Left ventricle myocardium superior (tissue), 1 donor: Measurements from ENCODE around the gene ACP7. TPM values are rescaled to one million over a fixed set of nuclear protein-coding genes. Genes with fewer than 3 reads are reported as not detected.

Experiments used
- ATAC-seq: fragments of 200-7000 bp; cut with Tn5 transposase; one replicate; pipeline ENCODE4 v1.9.1; 2020; ENCODE audit warnings: mild to moderate bottlenecking, moderate library complexity
- DNase-seq: peaks from one replicate; pipeline ENCODE4 v3.0.0-alpha.2; 2020
- intact Hi-C: fragments of 100-400 bp; cut with micrococcal nuclease; formaldehyde crosslinking; loops from one replicate; pipeline ENCODE4 v1.11.0; 2022
- total RNA-seq: library from RNA; stranded (reverse); fragmentation: NEBNext Ultra II Directional; extraction: Animal tissue kit (Norgen Biotek cat#: 25700); gene quantifications from one replicate; pipeline ENCODE4 v1.2.1, GENCODE V29; 2021
- donor health status: DM: no; HTN: yes; CAD: no; lungs with severe emphysema.

Gene ACP7
- total RNA-seq, 1 donor from 2014 or later, result not detected

GRCh38 chr19:39126312-39127187 lies 42.4 kb downstream of the ACP7 start:
- DNase-seq (no peak), ATAC-seq (no peak)
- intact Hi-C loops, result no loop called here

- ATAC-seq (no peak), DNase-seq (no peak)
- intact Hi-C loops, result no loop called here
Observed at GRCh38 chr19:39127812-39128515, 43.8 kb downstream of the ACP7 start.

GRCh38 chr19:39128516-39129079 lies 44.4 kb downstream of the ACP7 start:
- no peak for ATAC-seq
- DNase-seq, result no peak
- intact Hi-C loops, result no loop called here

- DNase-seq, result no peak
- intact Hi-C loops, result no loop called here
- ATAC-seq, result no peak
Observed at GRCh38 chr19:39129116-39129515, 44.9 kb downstream of the ACP7 start.

- intact Hi-C loops, result no loop called here
- ATAC-seq (peak; percentile 8), DNase-seq (no peak)
Observed at GRCh38 chr19:39130337-39131254, 46.4 kb downstream of the ACP7 start.

DNA sequence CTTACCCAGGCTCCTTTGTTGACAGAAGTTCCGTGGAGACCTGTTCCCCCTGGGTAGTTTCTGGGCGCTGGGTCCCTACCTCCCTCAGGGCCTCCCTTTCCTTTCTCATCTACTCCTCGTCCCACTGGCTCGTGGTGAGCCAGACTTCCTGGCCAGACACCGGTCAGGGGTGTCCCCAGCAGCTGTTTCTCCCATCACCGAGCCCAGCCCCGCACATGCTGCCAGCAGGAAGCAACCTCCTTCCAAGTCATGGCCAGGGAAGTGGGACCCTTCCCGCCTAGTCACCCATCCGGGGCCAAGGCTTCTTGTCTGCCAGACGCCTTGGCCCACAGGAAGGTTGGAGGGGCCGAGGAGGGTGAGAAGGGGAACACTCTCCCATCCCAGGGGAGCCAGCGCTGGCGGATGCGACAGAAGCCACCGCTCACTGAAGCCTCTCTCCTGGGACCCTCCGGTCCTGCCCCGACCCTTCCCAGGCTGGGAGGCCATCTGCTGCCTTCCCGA lies 47.1 kb downstream of the ACP7 start:
- intact Hi-C loops, result no loop called here
- ATAC-seq, result peak; percentile 73
- peak; percentile 75 for DNase-seq

DNA sequence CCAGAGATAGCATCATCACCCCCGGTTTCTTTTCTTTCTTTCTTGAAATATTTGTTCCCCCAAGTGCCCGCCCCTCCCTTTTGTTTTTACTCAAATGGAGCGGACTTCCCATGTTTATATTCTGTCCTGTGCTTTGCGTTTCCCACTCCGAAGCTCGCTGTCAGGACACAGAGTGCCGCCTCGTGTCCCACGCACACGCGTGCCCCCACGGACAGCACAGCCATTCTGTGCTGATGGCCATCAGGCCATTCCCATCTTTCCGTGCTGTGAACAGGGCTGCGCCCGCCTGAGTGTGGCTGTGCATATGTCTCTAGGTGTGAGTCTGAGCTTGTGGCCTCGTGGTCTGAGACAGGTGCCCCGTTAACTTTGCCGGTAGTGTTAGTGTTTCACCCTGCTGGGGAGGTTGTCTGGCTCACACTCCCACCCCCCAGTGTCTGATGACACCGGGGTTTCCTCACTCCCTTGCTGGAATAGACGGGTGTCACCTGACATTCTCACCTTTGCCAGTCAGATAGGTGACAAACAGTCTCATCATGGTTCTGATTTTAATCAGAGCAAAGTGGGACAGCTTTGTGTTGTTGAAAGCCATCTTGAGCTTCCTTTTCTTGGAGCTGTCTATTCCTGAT lies 48.3 kb downstream of the ACP7 start:
- ATAC-seq, result no peak
- intact Hi-C loops, result no loop called here
- DNase-seq, result no peak

DNA sequence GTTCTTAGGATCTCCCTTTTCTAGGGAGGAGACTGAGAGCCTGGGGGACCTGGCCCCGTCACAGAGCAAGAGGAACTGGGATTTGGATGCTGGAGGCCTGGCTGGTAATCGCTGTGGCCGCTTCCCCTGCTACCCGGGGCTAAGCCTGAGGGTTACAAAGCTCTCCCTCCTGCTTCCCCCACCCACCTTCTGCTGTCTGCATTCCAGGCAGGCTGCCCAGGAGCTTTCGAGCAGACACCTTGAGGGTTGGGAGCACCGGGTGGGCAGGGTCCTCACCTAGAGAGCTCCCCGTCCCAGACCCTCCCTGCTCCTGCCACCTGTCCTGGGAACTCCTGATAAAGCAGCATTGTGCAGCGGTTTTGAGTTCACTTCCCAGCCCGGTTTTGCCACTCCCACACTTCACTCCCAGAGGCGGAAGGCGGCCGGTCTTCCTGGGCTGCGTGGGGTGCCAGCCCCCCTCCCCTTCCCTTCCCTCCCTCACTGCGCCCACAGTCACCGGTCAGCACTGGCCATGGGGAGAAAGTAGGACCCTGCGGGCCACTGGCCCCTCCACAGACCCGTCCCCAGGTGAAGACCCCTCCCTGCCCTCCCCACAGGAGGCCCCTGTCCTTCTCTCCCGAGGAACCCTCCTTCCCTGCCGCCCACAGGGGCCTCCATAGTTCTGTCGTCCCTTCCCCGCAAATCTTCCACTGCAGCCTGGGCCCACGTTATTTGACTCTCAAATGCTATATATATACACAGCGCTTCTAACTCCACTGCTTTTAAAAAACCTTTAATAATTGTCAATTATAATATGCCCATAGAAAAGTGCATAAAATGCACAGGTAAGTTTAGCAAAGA lies 49.5 kb downstream of the ACP7 start:
- ATAC-seq, result peak; percentile 17
- intact Hi-C loops, result no loop called here
- no peak for DNase-seq

- intact Hi-C loops, result no loop called here
- ATAC-seq, result no peak
- DNase-seq, result no peak
Observed at GRCh38 chr19:39135701-39136100, 51.5 kb downstream of the ACP7 start.

DNA sequence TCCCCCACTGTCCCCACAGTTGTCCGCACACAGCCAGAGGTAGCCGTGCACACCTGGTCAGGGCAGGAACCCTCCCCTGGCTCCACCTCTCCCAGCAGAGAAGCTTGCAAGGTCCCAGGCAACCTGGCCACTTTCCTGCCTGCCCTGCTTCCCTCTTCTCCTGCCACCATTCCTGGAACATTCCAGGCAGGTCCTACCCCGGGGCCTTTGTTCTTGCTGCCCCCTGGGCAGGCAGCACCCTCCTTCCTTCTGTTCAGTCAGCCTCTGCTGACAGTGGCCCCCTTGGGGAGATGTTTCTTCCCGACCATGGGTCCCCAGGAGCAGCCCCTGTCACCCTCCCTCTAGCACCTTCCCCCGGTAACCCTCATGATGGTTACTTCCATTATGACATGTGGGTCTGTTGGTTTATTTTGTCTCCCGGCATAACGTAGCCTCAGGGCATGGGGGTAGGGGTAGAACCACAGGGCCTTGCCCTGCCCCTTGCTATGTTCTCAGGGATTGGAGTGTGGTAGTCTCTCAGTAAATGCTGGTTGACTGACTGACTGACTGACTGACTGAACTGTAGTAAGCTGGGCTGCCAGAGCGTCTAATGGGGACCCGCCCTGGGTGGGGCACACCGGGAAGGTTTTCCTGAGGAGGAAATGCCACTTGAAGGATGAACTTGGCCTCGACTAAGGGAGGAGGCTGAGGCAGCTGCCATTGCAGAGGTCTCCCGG lies 52.2 kb downstream of the ACP7 start:
- no peak for DNase-seq
- ATAC-seq, result no peak
- intact Hi-C loops, result no loop called here

- intact Hi-C loops, result no loop called here
- ATAC-seq (no peak), DNase-seq (no peak)
Observed at GRCh38 chr19:39137131-39137530, 53.0 kb downstream of the ACP7 start.

GRCh38 chr19:39138221-39139211 lies 54.3 kb downstream of the ACP7 start:
- DNase-seq (no peak), ATAC-seq (no peak)
- intact Hi-C loops, result no loop called here

DNA sequence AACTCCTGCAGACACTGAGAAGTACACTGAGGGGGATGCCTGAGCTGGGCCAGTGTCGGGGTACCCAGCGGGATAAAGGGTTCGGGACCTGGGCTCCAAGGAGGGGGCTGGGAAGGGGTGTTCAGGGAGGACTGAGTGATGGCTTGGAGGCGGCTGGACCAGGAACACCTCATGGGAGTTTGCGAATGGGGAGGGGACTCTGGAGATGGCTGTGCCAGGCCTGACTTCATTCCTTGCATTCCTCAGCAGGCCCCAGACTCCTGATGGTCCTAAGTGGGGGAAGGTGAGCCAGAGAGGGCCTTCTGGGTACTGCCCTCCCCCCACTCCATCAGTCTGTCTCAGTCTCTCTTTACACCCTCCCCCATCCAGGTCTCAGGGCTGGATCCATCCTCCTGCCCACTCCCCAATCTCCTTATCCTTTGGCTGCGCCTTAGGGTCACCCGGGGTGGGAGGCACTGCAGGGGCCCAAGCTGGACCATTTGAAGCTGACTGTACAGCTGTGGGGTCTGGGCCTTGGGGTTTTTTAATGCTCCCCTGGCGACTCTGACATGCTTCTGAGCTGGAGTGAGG lies 55.2 kb downstream of the ACP7 start:
- intact Hi-C loops, result no loop called here
- DNase-seq (no peak), ATAC-seq (no peak)

DNA sequence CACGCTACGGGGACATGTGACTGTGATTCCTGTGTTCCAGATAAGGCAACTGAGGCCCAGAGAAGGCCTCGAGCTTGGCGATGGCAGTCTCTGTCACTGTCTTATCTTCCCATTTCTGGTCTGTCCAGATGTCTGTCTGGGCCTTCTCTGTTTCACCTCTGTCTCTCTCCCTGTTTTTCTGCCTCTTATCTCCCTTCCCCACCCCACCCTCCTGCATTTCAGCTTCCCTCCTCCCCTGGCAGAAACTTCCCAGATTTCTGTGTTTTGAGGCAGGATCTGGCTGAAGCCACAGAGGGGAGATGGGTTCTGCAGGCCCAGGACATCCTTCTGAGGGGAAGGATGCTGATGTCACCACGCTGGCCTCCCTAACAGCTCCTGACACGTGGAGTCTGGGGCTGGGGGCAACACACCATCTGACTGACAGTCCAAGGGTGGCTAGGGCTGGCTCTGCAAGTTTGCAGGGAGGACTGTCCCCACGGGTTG lies 55.8 kb downstream of the ACP7 start:
- intact Hi-C loops, result no loop called here
- ATAC-seq (no peak), DNase-seq (no peak)

GRCh38 chr19:39140594-39140993 lies 56.4 kb downstream of the ACP7 start:
- intact Hi-C loops, result no loop called here
- ATAC-seq (no peak), DNase-seq (no peak)

DNA sequence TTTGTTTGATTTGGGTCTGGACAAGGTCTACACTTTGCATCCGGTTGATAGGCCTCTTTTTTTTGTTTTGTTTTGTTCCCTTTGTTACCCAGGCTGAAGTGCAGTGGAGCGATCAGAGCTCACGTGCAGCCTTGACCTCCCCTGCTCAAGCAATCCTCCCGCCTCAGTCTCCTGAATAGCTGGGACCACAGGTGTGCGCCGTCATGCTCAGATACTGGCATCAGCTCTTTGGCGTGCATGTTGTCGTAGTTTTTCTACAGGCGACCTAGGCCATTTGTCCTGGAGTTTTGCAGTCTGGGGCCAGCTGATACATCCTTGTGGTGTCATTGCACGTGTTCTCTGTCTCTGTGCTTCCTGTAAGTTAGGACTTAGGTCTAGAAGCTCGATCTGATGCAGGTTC lies 57.8 kb downstream of the ACP7 start:
- DNase-seq, result no peak
- no peak for ATAC-seq
- intact Hi-C loops, result no loop called here
